ENCODE measurements around the gene HCRTR1.

GRCh38 chr1:31650161-31651088 is 32.9 kb downstream of the HCRTR1 start:
- TF ChIP-seq CTCF (IDR thresholded peaks at IDR 0.05) (no peak), POLR2A (IDR thresholded peaks at IDR 0.05) (peak in 1 of 2 donors; percentile 43)

Measured in thyroid gland (tissue), 4 donors.